HepG2 (cell line): ENCODE data around the gene INO80B. TPM values are rescaled to one million over a fixed set of nuclear protein-coding genes. Genes with fewer than 3 reads are reported as not detected.

ENCODE experiments used
- ATAC-seq: fragments of 200-7000 bp; cut with Tn5 transposase; 3 replicates; pipeline ENCODE4 v1.9.1; 2020; ENCODE audit warnings: mild to moderate bottlenecking, moderate library complexity
- BruUV-seq: library from RNA; stranded (reverse); fragments of 400-500 nt; replicated peaks from 2 replicates; lab custom pipeline; 2021; lab: Mats Ljungman, UMichigan
- CTCF ChIA-PET: fragments of 300-600 bp; formaldehyde crosslinking; extraction: SDS; loops from one replicate; lab custom pipeline; 2021; ENCODE audit warnings: low total read pairs, inconsistent platforms, low intra/inter-chr PET ratio; lab: Yijun Ruan, JAX
- POLR2A ChIA-PET: fragments of 350-600 bp; sonication (Branson Sonifier 250); formaldehyde crosslinking; loops from one replicate; lab custom pipeline; 2020; ENCODE audit warnings: antibody characterized with exemption, inconsistent platforms; lab: Yijun Ruan, JAX
- DNase-seq: peaks from one replicate; pipeline ENCODE4 v3.0.0-alpha.2; 2015; ENCODE audit warnings: low spot score
- FAIRE-seq: peaks from 3 replicates; lab custom pipeline; 2011; peaks lifted over from hg19 to GRCh38; lab: Jason Lieb, UNC
- H2AFZ ChIP-seq: one replicate; pipeline ENCODE4 v1.6.1; 2011; ENCODE audit warnings: low read length, inconsistent platforms
- H3K27ac ChIP-seq: fragments of 300-600 bp; 3 replicates; pipeline ENCODE4 v1.8.0; 2011; ENCODE audit warnings: mixed run types, mild to moderate bottlenecking, mixed read lengths, low read length, inconsistent platforms; ENCODE audit not compliant: insufficient read depth; ENCODE audit errors: extremely low read length
- H3K27me3 ChIP-seq, 2 experiments: fragments of 200-600 bp in 1 of 2; 2 replicates in 1 of 2; 3 replicates in 1 of 2; pipeline versions ENCODE4 v1.6.0 to v1.8.0; 2011; ENCODE audit warnings: low read length in 2 of 2, mild to moderate bottlenecking in 2 of 2, moderate library complexity in 2 of 2, inconsistent platforms in 1 of 2; ENCODE audit not compliant: insufficient read depth in 2 of 2, control insufficient read depth in 1 of 2
- H3K36me3 ChIP-seq, 2 experiments: fragments of 200-600 bp in 1 of 2; replicated peaks in 1 of 2; 2 replicates in 1 of 2; 3 replicates in 1 of 2; pipeline versions ENCODE4 v1.5.1 to v1.8.0; 2011; ENCODE audit warnings: low read length in 2 of 2, inconsistent platforms in 1 of 2; ENCODE audit not compliant: insufficient read depth in 2 of 2, control insufficient read depth in 1 of 2
- H3K4me1 ChIP-seq: 2 replicates; pipeline ENCODE4 v1.5.1; 2012; ENCODE audit warnings: low read length, inconsistent platforms; ENCODE audit not compliant: insufficient read depth
- H3K4me2 ChIP-seq: 2 replicates; pipeline ENCODE4 v1.6.0; 2011; ENCODE audit warnings: low read depth, low read length, inconsistent platforms
- H3K4me3 ChIP-seq, 3 experiments: fragments of 200-600 bp in 1 of 3; sonication (generic), shearing (Covaris generic) in 1 of 3; replicated peaks in 1 of 3; 2 replicates each; pipeline ENCODE4 v1.5.1; 2011 to 2016; ENCODE audit warnings: low read length in 3 of 3, inconsistent platforms in 2 of 3, low read depth in 2 of 3, mild to moderate bottlenecking in 2 of 3, control low read depth in 1 of 3, mixed read lengths in 1 of 3; ENCODE audit not compliant: insufficient read depth in 1 of 3
- H3K79me2 ChIP-seq: one replicate; pipeline ENCODE4 v1.6.1; 2011; ENCODE audit warnings: low read length, inconsistent platforms; ENCODE audit not compliant: insufficient read depth
- H3K9ac ChIP-seq: 2 replicates; pipeline ENCODE4 v1.6.0; 2011; ENCODE audit warnings: mild to moderate bottlenecking, low read depth, low read length, inconsistent platforms; ENCODE audit not compliant: insufficient read depth
- H3K9me3 ChIP-seq: 2 replicates; pipeline ENCODE4 v1.5.1; 2012; ENCODE audit warnings: mild to moderate bottlenecking, low read length
- H4K20me1 ChIP-seq: 2 replicates; pipeline ENCODE4 v1.6.0; 2011; ENCODE audit warnings: inconsistent platforms, mild to moderate bottlenecking, low read length, moderate library complexity; ENCODE audit not compliant: insufficient read depth
- EED ChIP-seq: sonication (generic); formaldehyde crosslinking; IDR thresholded peaks from 2 replicates; pipeline ENCODE4 v1.5.0; 2020; ENCODE audit warnings: mild to moderate bottlenecking, missing genetic modification reagents
- KLF13 ChIP-seq: sonication (generic); formaldehyde crosslinking; IDR thresholded peaks from 2 replicates; pipeline ENCODE4 v1.4.0; 2020; ENCODE audit warnings: mild to moderate bottlenecking, missing genetic modification reagents
- NCOR1 ChIP-seq: fragments of 200-600 bp; sonication (generic); IDR thresholded peaks from 2 replicates; pipeline ENCODE4 v1.7.0; 2017; ENCODE audit warnings: antibody characterized with exemption, low read length, borderline replicate concordance
- NR2F6 ChIP-seq, 2 experiments: IDR thresholded peaks; 2 replicates each; pipeline ENCODE4 v1.6.1; 2016; ENCODE audit warnings: antibody characterized with exemption in 1 of 2, mild to moderate bottlenecking in 1 of 2
- SNAI1 ChIP-seq: sonication (generic); formaldehyde crosslinking; IDR thresholded peaks from 2 replicates; pipeline ENCODE4 v1.5.0; 2020; ENCODE audit warnings: mild to moderate bottlenecking, missing genetic modification reagents, borderline replicate concordance
- SP5 ChIP-seq: IDR thresholded peaks from 2 replicates; pipeline ENCODE4 v1.6.1; 2016; ENCODE audit warnings: low read depth, borderline replicate concordance
- TBX3 ChIP-seq: fragments of 450-650 bp; IDR thresholded peaks from 2 replicates; pipeline ENCODE4 v1.6.1; 2017; ENCODE audit warnings: antibody characterized with exemption, mild to moderate bottlenecking, inconsistent platforms, borderline replicate concordance
- U2AF1 ChIP-seq: fragments of 200-400 bp; formaldehyde crosslinking; optimal IDR thresholded peaks from 2 replicates; pipeline ENCODE3; 2017; ENCODE audit warnings: mild to moderate bottlenecking, low read depth, low read length
- ZNF121 ChIP-seq: sonication (generic); formaldehyde crosslinking; IDR thresholded peaks from 2 replicates; pipeline ENCODE4 v1.5.0; 2020; ENCODE audit warnings: mild to moderate bottlenecking, missing genetic modification reagents
- ZNF136 ChIP-seq: sonication (generic); formaldehyde crosslinking; IDR thresholded peaks from 2 replicates; pipeline ENCODE4 v1.8.1; 2022; ENCODE audit warnings: low read depth, mild to moderate bottlenecking, moderate library complexity, missing genetic modification reagents
- ZNF615 ChIP-seq: sonication (generic); formaldehyde crosslinking; IDR thresholded peaks from 2 replicates; pipeline ENCODE4 v1.5.0; 2020; ENCODE audit warnings: mild to moderate bottlenecking, missing genetic modification reagents, borderline replicate concordance
- ZNF674 ChIP-seq: sonication (generic); formaldehyde crosslinking; IDR thresholded peaks from 2 replicates; pipeline ENCODE4 v1.5.0; 2020; ENCODE audit warnings: low read depth, mild to moderate bottlenecking, missing genetic modification reagents
- ZNF788 ChIP-seq: sonication (generic); formaldehyde crosslinking; IDR thresholded peaks from 2 replicates; pipeline ENCODE4 v1.5.0; 2020; ENCODE audit warnings: mild to moderate bottlenecking, missing genetic modification reagents, borderline replicate concordance
- WGBS: methylation state at CpG from one replicate; pipeline ENCODE4 v1.1.6; 2017; ENCODE audit warnings: low lambda C conversion rate; 5-methylcytosine and 5-hydroxymethylcytosine counted together
- in situ Hi-C: cut with HindIII; loops from 2 replicates; pipeline ENCODE4 v1.10.0; 2017; ENCODE audit warnings: low pct_unique_long_range_greater_than_20kb; ENCODE audit not compliant: extremely low pct_ligation_motif_present
- intact Hi-C: fragments of 100-400 bp; cut with micrococcal nuclease; formaldehyde crosslinking; loops from one replicate; pipeline ENCODE4 v1.10.0; 2022; ENCODE audit not compliant: unreplicated experiment
- polyA plus RNA-seq, 8 experiments: library from polyadenylated mRNA; depleted of rRNA in 3 of 8; stranded (reverse) in 7 of 8; unstranded in 1 of 8; fragments of >200 nt; fragmentation: Illumina TruSeq in 4 of 8; extraction: Trizol in 4 of 8; gene quantifications; 2 replicates each; pipeline versions ENCODE4 v1.2.1 to v1.2.3, GENCODE V29; 2011 to 2016; ENCODE audit warnings: low read depth in 4 of 8, missing spikeins in 1 of 8, mixed read lengths in 1 of 8; ENCODE audit not compliant: insufficient read depth in 1 of 8
- total RNA-seq, 5 experiments: library from RNA; depleted of rRNA; stranded (reverse); fragments of >200 nt; fragmentation: Illumina TruSeq; extraction: Trizol; gene quantifications; 2 replicates each; pipeline ENCODE4 v1.2.3, GENCODE V29; 2016; ENCODE audit warnings: low read depth in 1 of 5
- TF ChIP-seq, protein P1 (sequence below): sonication (generic); formaldehyde crosslinking; IDR thresholded peaks from 2 replicates; pipeline ENCODE4 v1.4.0; 2020; ENCODE audit warnings: missing genetic modification reagents, borderline replicate concordance
- TF ChIP-seq, protein P2 (sequence below): IDR thresholded peaks from 2 replicates; pipeline ENCODE4 v1.6.1; 2016; ENCODE audit warnings: missing compliant biosample characterization, missing genetic modification reagents, borderline replicate concordance
- TF ChIP-seq, protein P3 (sequence below): IDR thresholded peaks from 2 replicates; pipeline ENCODE4 v1.6.1; 2016; ENCODE audit warnings: mild to moderate bottlenecking, missing biosample characterization, missing genetic modification reagents

Gene INO80B
- total and polyA plus RNA-seq, 2 of the 13 experiments (the other 11 are each of a cell fraction or from before 2014, with no cell fraction given): 6.2 to 14.5 TPM

DNA sequence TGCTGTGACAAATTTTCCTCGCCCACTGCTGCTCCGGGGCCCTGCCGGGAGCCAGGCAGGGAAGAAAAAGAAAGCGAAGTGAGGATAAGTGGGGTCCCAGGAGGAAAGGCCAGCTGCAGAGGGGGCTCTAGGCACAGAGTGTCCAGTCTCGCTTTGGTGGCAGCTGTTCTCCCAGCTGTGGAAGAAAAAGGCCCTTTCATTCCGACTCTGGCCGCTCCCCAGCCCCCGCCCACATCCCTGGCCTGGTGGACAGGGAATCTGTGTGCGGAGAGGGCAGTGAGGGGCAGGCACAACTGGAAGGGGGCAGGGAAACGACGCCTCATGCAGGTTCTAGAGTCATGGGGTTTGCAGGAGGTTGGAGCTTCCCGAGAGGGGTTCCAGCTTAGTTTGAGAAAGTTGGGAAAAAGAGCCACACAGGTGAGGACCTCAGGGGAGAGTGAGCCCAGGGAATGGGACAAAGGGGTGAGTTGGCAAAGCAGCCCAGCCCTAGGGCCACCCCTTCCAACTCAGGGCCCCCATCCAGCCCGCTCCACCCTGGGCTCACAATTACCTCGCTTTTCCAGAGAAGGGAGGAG, 15.0 kb upstream of the INO80B start:
- intact Hi-C loops: loop anchor here (1.0 to 2.0 kb wide), 5 partner anchors 10 to 61 kb away; partner anchors contain the start of gene WBP1
- FAIRE-seq: no peak
- peak; percentile 21; the same call in 1 of the 2 replicates for TF ChIP-seq SP5 (CRISPR knock-in tag)
- TF ChIP-seq EED: 0 out of 2 replicates have a peak, but pooled peaks have one; percentile 55
- no peak for TF ChIP-seq TBX3
- TF ChIP-seq NCOR1: peak; percentile 14; the same call in 1 of the 2 replicates
- 0 out of 2 replicates have a peak, but pooled peaks have one; percentile 13 for TF ChIP-seq ZNF788 (CRISPR knock-in tag)
- TF ChIP-seq KLF13 (CRISPR knock-in tag): 0 out of 2 replicates have a peak, but pooled peaks have one; percentile 1
- TF ChIP-seq, protein P1, sequence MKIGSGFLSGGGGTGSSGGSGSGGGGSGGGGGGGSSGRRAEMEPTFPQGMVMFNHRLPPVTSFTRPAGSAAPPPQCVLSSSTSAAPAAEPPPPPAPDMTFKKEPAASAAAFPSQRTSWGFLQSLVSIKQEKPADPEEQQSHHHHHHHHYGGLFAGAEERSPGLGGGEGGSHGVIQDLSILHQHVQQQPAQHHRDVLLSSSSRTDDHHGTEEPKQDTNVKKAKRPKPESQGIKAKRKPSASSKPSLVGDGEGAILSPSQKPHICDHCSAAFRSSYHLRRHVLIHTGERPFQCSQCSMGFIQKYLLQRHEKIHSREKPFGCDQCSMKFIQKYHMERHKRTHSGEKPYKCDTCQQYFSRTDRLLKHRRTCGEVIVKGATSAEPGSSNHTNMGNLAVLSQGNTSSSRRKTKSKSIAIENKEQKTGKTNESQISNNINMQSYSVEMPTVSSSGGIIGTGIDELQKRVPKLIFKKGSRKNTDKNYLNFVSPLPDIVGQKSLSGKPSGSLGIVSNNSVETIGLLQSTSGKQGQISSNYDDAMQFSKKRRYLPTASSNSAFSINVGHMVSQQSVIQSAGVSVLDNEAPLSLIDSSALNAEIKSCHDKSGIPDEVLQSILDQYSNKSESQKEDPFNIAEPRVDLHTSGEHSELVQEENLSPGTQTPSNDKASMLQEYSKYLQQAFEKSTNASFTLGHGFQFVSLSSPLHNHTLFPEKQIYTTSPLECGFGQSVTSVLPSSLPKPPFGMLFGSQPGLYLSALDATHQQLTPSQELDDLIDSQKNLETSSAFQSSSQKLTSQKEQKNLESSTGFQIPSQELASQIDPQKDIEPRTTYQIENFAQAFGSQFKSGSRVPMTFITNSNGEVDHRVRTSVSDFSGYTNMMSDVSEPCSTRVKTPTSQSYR: peak; percentile 73
- 0 out of 2 replicates have a peak, but pooled peaks have one; percentile 56 for TF ChIP-seq ZNF615 (CRISPR knock-in tag)
- TF ChIP-seq ZNF674: 0 out of 2 replicates have a peak, but pooled peaks have one; percentile 19
- TF ChIP-seq ZNF121: peak; percentile 39; the same call in 1 of the 2 replicates
- TF ChIP-seq SNAI1 (CRISPR knock-in tag): 0 out of 2 replicates have a peak, but pooled peaks have one; percentile 4
- 0 out of 2 replicates have a peak, but pooled peaks have one; percentile 20 for TF ChIP-seq NR2F6 (IDR thresholded peaks at IDR 0.05)
- no peak for TF ChIP-seq NR2F6 (CRISPR knock-in tag; IDR thresholded peaks at IDR 0.05)
- TF ChIP-seq, protein P2, sequence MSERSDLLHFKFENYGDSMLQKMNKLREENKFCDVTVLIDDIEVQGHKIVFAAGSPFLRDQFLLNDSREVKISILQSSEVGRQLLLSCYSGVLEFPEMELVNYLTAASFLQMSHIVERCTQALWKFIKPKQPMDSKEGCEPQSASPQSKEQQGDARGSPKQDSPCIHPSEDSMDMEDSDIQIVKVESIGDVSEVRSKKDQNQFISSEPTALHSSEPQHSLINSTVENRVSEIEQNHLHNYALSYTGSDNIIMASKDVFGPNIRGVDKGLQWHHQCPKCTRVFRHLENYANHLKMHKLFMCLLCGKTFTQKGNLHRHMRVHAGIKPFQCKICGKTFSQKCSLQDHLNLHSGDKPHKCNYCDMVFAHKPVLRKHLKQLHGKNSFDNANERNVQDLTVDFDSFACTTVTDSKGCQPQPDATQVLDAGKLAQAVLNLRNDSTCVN (CRISPR knock-in tag): 0 out of 2 replicates have a peak, but pooled peaks have one; percentile 26
- 0 out of 2 replicates have a peak, but pooled peaks have one; percentile 9 for TF ChIP-seq ZNF136
- TF ChIP-seq U2AF1: peak; percentile 66
- TF ChIP-seq, protein P3, sequence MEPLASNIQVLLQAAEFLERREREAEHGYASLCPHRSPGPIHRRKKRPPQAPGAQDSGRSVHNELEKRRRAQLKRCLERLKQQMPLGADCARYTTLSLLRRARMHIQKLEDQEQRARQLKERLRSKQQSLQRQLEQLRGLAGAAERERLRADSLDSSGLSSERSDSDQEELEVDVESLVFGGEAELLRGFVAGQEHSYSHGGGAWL: no peak

More for the DNA sequence above, 15.0 kb upstream of the INO80B start:
- peaks cover 49% of the 10 kb centered on the region for H4K20me1 ChIP-seq
- peak overlapping the region; percentile 95 for H3K4me2 ChIP-seq
- peak overlapping the region; percentile 76 to 94 (median 93) for H3K4me3 ChIP-seq
- peaks cover 66% of the 10 kb centered on the region for H3K4me1 ChIP-seq
- no TSS peak for BruUV-seq
- peak overlapping the region; percentile 91 for H3K9ac ChIP-seq
- ChIA-PET CTCF (interaction anchor here (0.6 kb wide), 1 partner anchor 19 kb away, joined by 3 read pairs; the partner anchor contains the start of genes C2orf81 and WDR54), POLR2A (interaction anchor here (0.5 to 11.6 kb wide), 21 partner anchors 9 to 1405 kb away, joined by 3 to 342 read pairs (median 7); partner anchors contain the start of genes AUP1, C2orf81, CCDC142 and DQX1)
- ATAC-seq (peak; percentile 10), DNase-seq (peak; percentile 60)
- no peaks in the 10 kb centered on the region; a peak in 1 of 5 replicates for H3K27me3 ChIP-seq
- H3K27ac ChIP-seq: peak overlapping the region; percentile 91
- WGBS: 13% methylated on average over 14 of the region's 14 CpGs
- in situ Hi-C loops: no loop called here
- peaks cover 23 to 46% of the 10 kb centered on the region in 2 experiments for H3K36me3 ChIP-seq
- H3K9me3 ChIP-seq: no peaks in the 10 kb centered on the region
- no peak overlapping the region for H2AFZ ChIP-seq
- H3K79me2 ChIP-seq: peaks cover 70% of the 10 kb centered on the region
